HG02642 (cell line): ENCODE measurements around the gene FKBP1B.
A peak's percentile ranks its signal among the peaks of the same experiment; 100 is the strongest.

Experiments used
- ATAC-seq: cut with Tn5 transposase; IDR thresholded peaks from one replicate; pipeline ENCODE4 v1.9.1; 2021; ENCODE audit warnings: mild to moderate bottlenecking; ENCODE audit not compliant: unreplicated experiment, poor library complexity

Gene FKBP1B

GRCh38 chr2:24055750-24056149, 6.2 kb downstream of the FKBP1B start:
- ATAC-seq, result no peak

- no peak for ATAC-seq
Measured at GRCh38 chr2:24058564-24059271, 9.2 kb downstream of the FKBP1B start.

GRCh38 chr2:24065341-24065740, 15.8 kb downstream of the FKBP1B start:
- ATAC-seq, result no peak

GRCh38 chr2:24072259-24072658, 22.7 kb downstream of the FKBP1B start:
- ATAC-seq, result no peak

GRCh38 chr2:24073816-24074215, 24.3 kb downstream of the FKBP1B start:
- ATAC-seq, result no peak

GRCh38 chr2:24075259-24075658, 25.7 kb downstream of the FKBP1B start:
- ATAC-seq, result no peak

- ATAC-seq, result peak; percentile 94
Measured at GRCh38 chr2:24075915-24076848, 26.6 kb downstream of the FKBP1B start, which contains the start of gene SF3B6. SF3B6 (minus strand) TSS chr2:24076326; CDS start chr2:24076229, 97 bp downstream.

- ATAC-seq, result peak; percentile 14
Measured at GRCh38 chr2:24076849-24077534, 27.5 kb downstream of the FKBP1B start.

GRCh38 chr2:24077535-24077877, 28.0 kb downstream of the FKBP1B start:
- no peak for ATAC-seq

GRCh38 chr2:24077879-24078278, 28.3 kb downstream of the FKBP1B start:
- ATAC-seq, result no peak

- ATAC-seq, result no peak
Measured at GRCh38 chr2:24080701-24081100, 31.2 kb downstream of the FKBP1B start.

- no peak for ATAC-seq
Measured at GRCh38 chr2:24082787-24083566, 33.4 kb downstream of the FKBP1B start.

GRCh38 chr2:24083567-24084385, 34.2 kb downstream of the FKBP1B start:
- ATAC-seq, result peak; percentile 76

GRCh38 chr2:24084386-24085199, 35.1 kb downstream of the FKBP1B start, which contains the start of gene TP53I3:
TP53I3 (minus strand) TSS chr2:24084834; CDS start chr2:24084326, 508 bp downstream.
- peak; percentile 87 for ATAC-seq

- ATAC-seq, result no peak
Measured at GRCh38 chr2:24085200-24085489, 35.6 kb downstream of the FKBP1B start.

- no peak for ATAC-seq
Measured at GRCh38 chr2:24086241-24086640, 36.7 kb downstream of the FKBP1B start.

- no peak for ATAC-seq
Measured at GRCh38 chr2:24087032-24087431, 37.5 kb downstream of the FKBP1B start.

GRCh38 chr2:24088821-24089359, 39.3 kb downstream of the FKBP1B start:
- ATAC-seq, result no peak
